Gastroesophageal sphincter (tissue), 3 donors: ENCODE measurements around the gene HECTD1.

Experiments used
- EP300 ChIP-seq: sonication (generic); formaldehyde crosslinking; IDR thresholded peaks from one replicate; pipeline ENCODE4 v1.6.1; 2017; ENCODE audit warnings: antibody characterized with exemption, mild to moderate bottlenecking
- TF ChIP-seq, protein P1 (sequence below), 4 experiments: fragments of 200-600 bp in 2 of 4; fragments of 450-650 bp in 2 of 4; sonication (generic) in 1 of 4; IDR thresholded peaks; one replicate each; pipeline ENCODE4 v1.5.1; 2017 to 2019; ENCODE audit warnings: antibody characterized with exemption in 4 of 4, mild to moderate bottlenecking in 2 of 4, moderate library complexity in 2 of 4

DNA sequence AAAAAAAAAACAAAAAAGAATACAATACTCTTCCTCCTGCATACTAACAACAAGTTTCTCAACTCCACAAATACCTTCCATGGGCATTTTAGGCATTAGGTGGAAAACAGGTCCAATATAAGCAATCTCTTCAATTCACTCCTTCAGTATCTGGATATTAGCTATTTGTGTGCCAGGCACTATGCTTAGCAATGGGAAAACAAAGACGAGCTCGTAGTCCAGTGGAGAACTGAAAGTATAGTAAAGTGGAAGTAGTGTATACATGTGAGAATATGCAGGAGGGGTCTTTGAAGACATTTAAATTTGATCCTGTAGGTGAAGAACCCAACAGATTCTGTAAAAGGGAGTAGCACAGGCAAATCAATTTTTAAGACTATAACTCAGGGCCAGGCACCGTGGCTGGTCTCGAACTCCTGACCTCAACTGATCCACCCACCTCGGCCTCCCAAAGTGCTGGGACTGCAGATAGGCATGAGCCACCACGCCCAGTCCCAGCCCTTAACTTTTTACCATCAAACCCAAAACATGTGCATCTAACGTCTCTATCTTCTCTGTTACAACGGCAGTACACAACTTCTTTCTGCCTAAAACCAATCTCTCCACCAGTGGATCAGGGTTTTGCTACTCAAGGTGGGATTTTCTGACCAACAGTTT lies 10.6 kb downstream of the HECTD1 start:
- TF ChIP-seq, protein P1, sequence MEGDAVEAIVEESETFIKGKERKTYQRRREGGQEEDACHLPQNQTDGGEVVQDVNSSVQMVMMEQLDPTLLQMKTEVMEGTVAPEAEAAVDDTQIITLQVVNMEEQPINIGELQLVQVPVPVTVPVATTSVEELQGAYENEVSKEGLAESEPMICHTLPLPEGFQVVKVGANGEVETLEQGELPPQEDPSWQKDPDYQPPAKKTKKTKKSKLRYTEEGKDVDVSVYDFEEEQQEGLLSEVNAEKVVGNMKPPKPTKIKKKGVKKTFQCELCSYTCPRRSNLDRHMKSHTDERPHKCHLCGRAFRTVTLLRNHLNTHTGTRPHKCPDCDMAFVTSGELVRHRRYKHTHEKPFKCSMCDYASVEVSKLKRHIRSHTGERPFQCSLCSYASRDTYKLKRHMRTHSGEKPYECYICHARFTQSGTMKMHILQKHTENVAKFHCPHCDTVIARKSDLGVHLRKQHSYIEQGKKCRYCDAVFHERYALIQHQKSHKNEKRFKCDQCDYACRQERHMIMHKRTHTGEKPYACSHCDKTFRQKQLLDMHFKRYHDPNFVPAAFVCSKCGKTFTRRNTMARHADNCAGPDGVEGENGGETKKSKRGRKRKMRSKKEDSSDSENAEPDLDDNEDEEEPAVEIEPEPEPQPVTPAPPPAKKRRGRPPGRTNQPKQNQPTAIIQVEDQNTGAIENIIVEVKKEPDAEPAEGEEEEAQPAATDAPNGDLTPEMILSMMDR (IDR thresholded peaks at IDR 0.05): no peak
- no peak for TF ChIP-seq EP300
